ENCODE results near the gene CRYL1. TPM values are rescaled to one million over a fixed set of nuclear protein-coding genes. Genes with fewer than 3 reads are reported as not detected.

Gene CRYL1
- total and polyA plus RNA-seq, 5 donors from 2014 or later, result 16.2 to 55.0 (median 53.6) TPM

DNA sequence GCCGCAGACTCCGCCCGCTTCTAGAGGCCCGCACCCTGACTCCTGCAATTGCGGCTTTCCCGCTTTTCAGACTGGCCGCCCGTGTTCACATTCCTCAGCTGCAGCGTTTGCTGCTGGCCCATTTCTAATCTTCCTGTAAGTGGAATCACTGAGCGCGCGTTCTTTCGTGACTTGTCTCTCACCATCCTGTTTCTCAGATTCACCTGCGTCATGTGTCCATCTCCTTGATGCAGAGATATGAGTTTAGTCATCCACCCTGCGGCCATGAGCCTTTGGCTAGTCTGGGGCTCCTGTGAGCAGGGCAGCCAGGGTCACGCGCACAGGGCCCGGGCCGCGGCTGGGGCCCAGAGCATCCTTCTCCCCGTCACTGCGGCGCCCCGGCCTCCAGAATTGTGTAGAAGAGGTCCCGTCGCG, 110.0 kb downstream of the CRYL1 start:
- H3K4me3 Mint-ChIP-seq, result no peak overlapping the region
- H3K4me1 Mint-ChIP-seq, result peaks cover 22 to 50% (median 44%) of the 10 kb centered on the region in 4 donors
- no peak overlapping the region for H3K4me3 ChIP-seq (ENCODE audit: low read depth, low read length)
- no peak for DNase-seq
- no peak for ATAC-seq (ENCODE audit: low read depth in 2 of 2)
- H3K27ac ChIP-seq (ENCODE audit: insufficient read depth, low read length, poor library complexity, severe bottlenecking), result no peak overlapping the region
- H3K36me3 ChIP-seq (ENCODE audit: control insufficient read depth, insufficient read depth, low read length), result no peaks in the 10 kb centered on the region
- no peaks in the 10 kb centered on the region for H3K27me3 Mint-ChIP-seq
- peaks cover 0 to 2% (median 0%) of the 10 kb centered on the region in 7 donors for H3K9me3 Mint-ChIP-seq
- peaks cover 21% of the 10 kb centered on the region for H3K36me3 Mint-ChIP-seq
- H3K9me3 ChIP-seq (ENCODE audit: control insufficient read depth in 2 of 2, low read length in 2 of 2), result no peaks in the 10 kb centered on the region
- H3K27me3 ChIP-seq (ENCODE audit: control insufficient read depth, insufficient read depth, low read length), result no peaks in the 10 kb centered on the region
- H3K27ac Mint-ChIP-seq, result no peak overlapping the region
- H3K4me1 ChIP-seq (ENCODE audit: control insufficient read depth, insufficient read depth, low read length, poor library complexity, severe bottlenecking), result peaks cover 39% of the 10 kb centered on the region

DNA sequence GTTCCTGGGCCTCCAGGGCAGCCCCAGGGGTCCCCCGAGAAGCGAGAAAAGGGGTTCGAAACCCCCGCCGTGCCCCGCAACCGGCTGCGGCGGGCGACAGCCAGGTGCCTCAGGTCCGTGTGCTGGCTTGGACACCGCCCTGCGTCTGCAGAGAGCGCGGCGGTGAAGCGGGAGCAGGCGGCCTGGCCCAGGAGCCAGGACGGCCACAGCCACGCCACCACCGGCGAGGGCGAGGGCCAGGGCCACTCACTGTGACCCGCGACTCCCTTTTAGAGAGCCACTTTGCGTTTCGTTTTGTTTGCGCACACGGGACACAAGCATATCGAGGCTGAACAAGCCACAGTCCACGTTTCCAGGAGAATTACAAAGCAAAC, 110.4 kb downstream of the CRYL1 start:
- Histone ChIP-seq H3K27ac (ENCODE audit: insufficient read depth, low read length, poor library complexity, severe bottlenecking) (no peak overlapping the region), H3K4me3 (ENCODE audit: low read depth, low read length) (no peak overlapping the region), H3K4me1 (ENCODE audit: control insufficient read depth, insufficient read depth, low read length, poor library complexity, severe bottlenecking) (peaks cover 39% of the 10 kb centered on the region), H3K9me3 (ENCODE audit: control insufficient read depth in 2 of 2, low read length in 2 of 2) (no peaks in the 10 kb centered on the region), H3K27me3 (ENCODE audit: control insufficient read depth, insufficient read depth, low read length) (no peaks in the 10 kb centered on the region), H3K36me3 (ENCODE audit: control insufficient read depth, insufficient read depth, low read length) (no peaks in the 10 kb centered on the region)
- Mint-ChIP-seq H3K36me3 (peaks cover 21% of the 10 kb centered on the region), H3K27me3 (no peaks in the 10 kb centered on the region), H3K27ac (no peak overlapping the region), H3K9me3 (peaks cover 0 to 2% (median 0%) of the 10 kb centered on the region in 7 donors), H3K4me1 (peaks cover 18 to 49% (median 42%) of the 10 kb centered on the region in 4 donors), H3K4me3 (no peak overlapping the region)
- ATAC-seq (ENCODE audit: low read depth in 2 of 2) (no peak), DNase-seq (no peak)

GRCh38 chr13:20414546-20415305, 110.9 kb downstream of the CRYL1 start:
- Mint-ChIP-seq H3K36me3 (peaks cover 18% of the 10 kb centered on the region), H3K4me1 (peaks cover 14 to 43% (median 36%) of the 10 kb centered on the region in 4 donors), H3K27ac (no peak overlapping the region), H3K9me3 (peaks cover 0 to 2% (median 0%) of the 10 kb centered on the region in 7 donors), H3K4me3 (no peak overlapping the region), H3K27me3 (no peaks in the 10 kb centered on the region)
- Histone ChIP-seq H3K27ac (ENCODE audit: insufficient read depth, low read length, poor library complexity, severe bottlenecking) (no peak overlapping the region), H3K36me3 (ENCODE audit: control insufficient read depth, insufficient read depth, low read length) (no peaks in the 10 kb centered on the region), H3K27me3 (ENCODE audit: control insufficient read depth, insufficient read depth, low read length) (no peaks in the 10 kb centered on the region), H3K9me3 (ENCODE audit: control insufficient read depth in 2 of 2, low read length in 2 of 2) (no peaks in the 10 kb centered on the region), H3K4me3 (ENCODE audit: low read depth, low read length) (no peak overlapping the region), H3K4me1 (ENCODE audit: control insufficient read depth, insufficient read depth, low read length, poor library complexity, severe bottlenecking) (peaks cover 34% of the 10 kb centered on the region)
- no peak for DNase-seq
- no peak for ATAC-seq (ENCODE audit: low read depth in 2 of 2)

DNA sequence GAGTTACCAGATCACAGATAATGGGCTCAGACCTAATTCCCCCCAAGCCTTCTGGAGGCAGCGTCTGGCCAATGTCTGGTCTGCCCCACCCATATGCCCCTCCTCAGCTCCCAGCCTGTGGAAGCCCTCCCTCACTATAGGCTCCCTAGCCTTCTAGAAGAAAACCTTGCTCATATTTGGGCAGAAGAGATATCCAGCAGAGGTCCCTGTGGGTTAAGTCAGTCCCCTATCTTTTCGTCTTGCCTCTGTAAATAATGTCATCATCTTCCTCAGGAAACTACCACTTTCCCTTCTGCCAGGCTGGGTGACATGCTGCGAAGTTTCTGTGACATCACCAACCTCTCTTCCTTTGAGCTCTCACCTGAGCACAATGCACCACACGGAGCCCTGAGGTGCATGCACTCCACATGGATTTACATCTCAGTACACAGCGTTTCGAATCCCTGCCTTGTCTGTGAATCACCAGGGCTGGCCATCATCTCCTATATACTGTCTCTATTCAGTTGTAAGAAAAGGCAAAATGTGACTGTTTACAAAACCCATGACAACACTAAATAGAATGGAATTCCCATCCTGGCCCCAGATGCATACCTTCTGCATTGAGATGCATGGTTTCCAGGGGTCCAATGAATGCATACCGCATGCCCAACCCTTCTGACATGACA, 112.8 kb downstream of the CRYL1 start:
- Histone ChIP-seq H3K9me3 (ENCODE audit: control insufficient read depth in 2 of 2, low read length in 2 of 2) (no peaks in the 10 kb centered on the region), H3K27me3 (ENCODE audit: control insufficient read depth, insufficient read depth, low read length) (no peaks in the 10 kb centered on the region), H3K4me3 (ENCODE audit: low read depth, low read length) (no peak overlapping the region), H3K4me1 (ENCODE audit: control insufficient read depth, insufficient read depth, low read length, poor library complexity, severe bottlenecking) (peaks cover 24% of the 10 kb centered on the region), H3K36me3 (ENCODE audit: control insufficient read depth, insufficient read depth, low read length) (no peaks in the 10 kb centered on the region), H3K27ac (ENCODE audit: insufficient read depth, low read length, poor library complexity, severe bottlenecking) (no peak overlapping the region)
- no peaks in the 10 kb centered on the region for H3K27me3 Mint-ChIP-seq
- H3K4me3 Mint-ChIP-seq, result peak overlapping the region in 2 of 4 donors; percentile 12 to 48
- peaks cover 0 to 2% (median 0%) of the 10 kb centered on the region in 7 donors for H3K9me3 Mint-ChIP-seq
- DNase-seq (peak in 1 of 3 donors; percentile 55), ATAC-seq (ENCODE audit: low read depth in 2 of 2) (no peak)
- peak overlapping the region; percentile 68 to 89 (median 80) for H3K27ac Mint-ChIP-seq
- peaks cover 11 to 26% (median 23%) of the 10 kb centered on the region in 4 donors for H3K4me1 Mint-ChIP-seq
- peaks cover 5% of the 10 kb centered on the region for H3K36me3 Mint-ChIP-seq

- peak in 2 of 3 donors; percentile 24 to 91 for DNase-seq
- H3K4me1 ChIP-seq (ENCODE audit: control insufficient read depth, insufficient read depth, low read length, poor library complexity, severe bottlenecking), result peaks cover 24% of the 10 kb centered on the region
- no peaks in the 10 kb centered on the region for H3K27me3 Mint-ChIP-seq
- H3K4me1 Mint-ChIP-seq, result peaks cover 11 to 26% (median 22%) of the 10 kb centered on the region in 4 donors
- H3K36me3 Mint-ChIP-seq, result peaks cover 9% of the 10 kb centered on the region
- ATAC-seq (ENCODE audit: low read depth in 2 of 2), result peak; percentile 82 to 88
- peaks cover 0 to 2% (median 0%) of the 10 kb centered on the region in 7 donors for H3K9me3 Mint-ChIP-seq
- peak overlapping the region; percentile 53 for H3K27ac ChIP-seq (ENCODE audit: insufficient read depth, low read length, poor library complexity, severe bottlenecking)
- peak overlapping the region; percentile 88 to 93 (median 89) for H3K27ac Mint-ChIP-seq
- no peaks in the 10 kb centered on the region for H3K27me3 ChIP-seq (ENCODE audit: control insufficient read depth, insufficient read depth, low read length)
- H3K4me3 ChIP-seq (ENCODE audit: low read depth, low read length), result peak overlapping the region; percentile 57
- peak overlapping the region; percentile 5 to 69 (median 36) for H3K4me3 Mint-ChIP-seq
- H3K36me3 ChIP-seq (ENCODE audit: control insufficient read depth, insufficient read depth, low read length), result no peaks in the 10 kb centered on the region
- H3K9me3 ChIP-seq (ENCODE audit: control insufficient read depth in 2 of 2, low read length in 2 of 2), result no peaks in the 10 kb centered on the region
These were observed 113.9 kb downstream of the CRYL1 start for GRCh38 chr13:20411638-20412342.

DNA sequence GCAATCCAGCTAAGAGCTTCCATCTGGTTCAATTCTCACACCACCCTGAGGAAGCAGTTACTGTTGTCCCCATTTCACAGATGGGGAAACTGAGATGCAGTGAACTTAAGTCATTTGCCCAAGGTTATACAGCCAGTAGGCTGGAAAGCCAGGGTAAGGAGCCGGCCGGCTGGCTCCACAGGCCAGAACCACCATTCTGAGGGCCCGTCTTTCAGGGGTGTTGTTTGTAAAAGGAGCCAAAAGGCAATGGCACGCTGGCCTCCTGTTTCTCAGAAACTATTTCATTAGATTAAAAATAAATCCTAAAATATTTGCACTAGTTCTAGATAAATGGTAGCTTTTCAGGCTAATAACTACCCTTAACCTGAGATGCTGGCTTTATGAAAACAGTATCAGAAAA, 114.9 kb downstream of the CRYL1 start:
- H3K27ac ChIP-seq (ENCODE audit: insufficient read depth, low read length, poor library complexity, severe bottlenecking), result no peak overlapping the region
- no peak overlapping the region for H3K4me3 ChIP-seq (ENCODE audit: low read depth, low read length)
- Mint-ChIP-seq H3K4me1 (peaks cover 11 to 26% (median 22%) of the 10 kb centered on the region in 4 donors), H3K4me3 (no peak overlapping the region), H3K36me3 (peaks cover 14% of the 10 kb centered on the region), H3K27ac (peak overlapping the region in 1 of 3 donors; percentile 89), H3K9me3 (peaks cover 0 to 2% (median 0%) of the 10 kb centered on the region in 7 donors), H3K27me3 (no peaks in the 10 kb centered on the region)
- ATAC-seq (ENCODE audit: low read depth in 2 of 2), result no peak
- no peaks in the 10 kb centered on the region for H3K9me3 ChIP-seq (ENCODE audit: control insufficient read depth in 2 of 2, low read length in 2 of 2)
- H3K36me3 ChIP-seq (ENCODE audit: control insufficient read depth, insufficient read depth, low read length), result no peaks in the 10 kb centered on the region
- H3K27me3 ChIP-seq (ENCODE audit: control insufficient read depth, insufficient read depth, low read length), result no peaks in the 10 kb centered on the region
- DNase-seq, result no peak
- H3K4me1 ChIP-seq (ENCODE audit: control insufficient read depth, insufficient read depth, low read length, poor library complexity, severe bottlenecking), result peaks cover 24% of the 10 kb centered on the region

DNA sequence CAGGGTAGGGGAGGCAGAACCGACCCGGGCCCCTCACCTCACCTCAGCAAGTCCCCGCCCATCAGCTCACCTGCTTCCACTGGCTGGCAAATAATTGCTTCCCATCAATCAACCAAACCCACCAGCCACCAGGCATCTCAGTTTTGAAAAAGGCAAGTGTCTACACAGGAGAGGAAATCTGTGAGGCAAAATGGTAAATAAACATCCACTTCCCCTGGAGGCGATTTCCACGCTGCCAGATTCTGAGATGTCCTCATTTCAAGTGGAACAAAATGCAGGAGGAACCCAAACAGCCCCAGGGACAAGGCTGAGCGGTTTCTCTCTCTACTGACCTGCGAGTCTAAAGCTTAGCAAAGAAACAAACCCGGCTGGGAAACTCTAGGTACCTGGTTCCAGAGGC, 117.5 kb downstream of the CRYL1 start:
- Histone ChIP-seq H3K9me3 (ENCODE audit: control insufficient read depth in 2 of 2, low read length in 2 of 2) (no peaks in the 10 kb centered on the region), H3K4me1 (ENCODE audit: control insufficient read depth, insufficient read depth, low read length, poor library complexity, severe bottlenecking) (peaks cover 24% of the 10 kb centered on the region), H3K27ac (ENCODE audit: insufficient read depth, low read length, poor library complexity, severe bottlenecking) (no peak overlapping the region), H3K4me3 (ENCODE audit: low read depth, low read length) (no peak overlapping the region), H3K36me3 (ENCODE audit: control insufficient read depth, insufficient read depth, low read length) (no peaks in the 10 kb centered on the region), H3K27me3 (ENCODE audit: control insufficient read depth, insufficient read depth, low read length) (no peaks in the 10 kb centered on the region)
- H3K36me3 Mint-ChIP-seq, result peaks cover 30% of the 10 kb centered on the region
- no peaks in the 10 kb centered on the region for H3K9me3 Mint-ChIP-seq
- H3K4me1 Mint-ChIP-seq, result peaks cover 11 to 25% (median 22%) of the 10 kb centered on the region in 4 donors
- no peak overlapping the region for H3K27ac Mint-ChIP-seq
- DNase-seq (no peak), ATAC-seq (ENCODE audit: low read depth in 2 of 2) (no peak)
- no peak overlapping the region for H3K4me3 Mint-ChIP-seq
- no peaks in the 10 kb centered on the region for H3K27me3 Mint-ChIP-seq

Data from CD4-positive, CD25-positive, alpha-beta regulatory T cell (primary cell).